Testis (tissue), 3 donors: ENCODE results near the gene ATG7. TPM values are rescaled to one million over a fixed set of nuclear protein-coding genes. Genes with fewer than 3 reads are reported as not detected.

Experiments used
- DNase-seq: peaks from one replicate; pipeline ENCODE4 v3.0.0-alpha.2; 2019
- H3K27ac ChIP-seq, 2 donors: fragments of 200-600 bp; sonication (generic); one replicate each; pipeline ENCODE4 v1.5.1; 2019
- H3K27me3 ChIP-seq: fragments of 200-600 bp; sonication (generic); one replicate; pipeline ENCODE4 v1.5.1; 2019
- H3K36me3 ChIP-seq: fragments of 200-600 bp; sonication (generic); one replicate; pipeline ENCODE4 v1.5.1; 2017; ENCODE audit warnings: low read depth; ENCODE audit errors: missing control alignments
- H3K4me1 ChIP-seq: fragments of 200-600 bp; sonication (generic); one replicate; pipeline ENCODE4 v1.5.1; 2019
- H3K4me3 ChIP-seq, 2 donors: fragments of 200-600 bp; sonication (generic); one replicate each; pipeline ENCODE4 v1.5.1; 2017 to 2019
- H3K9me3 ChIP-seq: fragments of 200-600 bp; sonication (generic); one replicate; pipeline ENCODE4 v1.5.1; 2017
- CTCF ChIP-seq, 3 experiments: fragments of 450-650 bp in 2 of 3; fragments of 200-600 bp in 1 of 3; sonication (generic) in 1 of 3; IDR thresholded peaks; one replicate each; pipeline ENCODE4 v1.5.1; 2016 to 2019; ENCODE audit warnings: antibody characterized with exemption in 3 of 3, mild to moderate bottlenecking in 2 of 3, moderate library complexity in 1 of 3
- POLR2A ChIP-seq: fragments of 450-650 bp; IDR thresholded peaks from one replicate; pipeline ENCODE4 v1.6.1; 2017; ENCODE audit warnings: antibody characterized with exemption, mild to moderate bottlenecking, moderate library complexity
- WGBS, 2 donors: methylation state at CpG; one replicate each; pipeline ENCODE4 v1.1.5; 2018; 5-methylcytosine and 5-hydroxymethylcytosine counted together
- intact Hi-C: fragments of 100-400 bp; cut with DNase I; formaldehyde crosslinking; loops from one replicate; pipeline ENCODE4 v1.15.1; 2023; ENCODE audit warnings: low total_unique reads
- polyA plus RNA-seq: library from polyadenylated mRNA; stranded (reverse); fragments of 350-450 nt; fragmentation: Illumina TruSeq; extraction: RNeasy Lipid Tissue Mini Kit (QIAGEN cat#74804); gene quantifications from one replicate; pipeline ENCODE4 v1.2.3, GENCODE V29; 2014; ENCODE audit warnings: low read depth, low replicate concordance; ENCODE audit not compliant: insufficient read depth
- total RNA-seq, 2 donors: library from RNA; depleted of rRNA; stranded (reverse); fragments of >200 nt; gene quantifications; one replicate each; pipeline ENCODE4 v1.2.3, GENCODE V29; 2016

ATG7 gene
- total and polyA plus RNA-seq, 3 donors from 2014 or later, result 52.9 to 95.4 (median 86.0) TPM

DNA sequence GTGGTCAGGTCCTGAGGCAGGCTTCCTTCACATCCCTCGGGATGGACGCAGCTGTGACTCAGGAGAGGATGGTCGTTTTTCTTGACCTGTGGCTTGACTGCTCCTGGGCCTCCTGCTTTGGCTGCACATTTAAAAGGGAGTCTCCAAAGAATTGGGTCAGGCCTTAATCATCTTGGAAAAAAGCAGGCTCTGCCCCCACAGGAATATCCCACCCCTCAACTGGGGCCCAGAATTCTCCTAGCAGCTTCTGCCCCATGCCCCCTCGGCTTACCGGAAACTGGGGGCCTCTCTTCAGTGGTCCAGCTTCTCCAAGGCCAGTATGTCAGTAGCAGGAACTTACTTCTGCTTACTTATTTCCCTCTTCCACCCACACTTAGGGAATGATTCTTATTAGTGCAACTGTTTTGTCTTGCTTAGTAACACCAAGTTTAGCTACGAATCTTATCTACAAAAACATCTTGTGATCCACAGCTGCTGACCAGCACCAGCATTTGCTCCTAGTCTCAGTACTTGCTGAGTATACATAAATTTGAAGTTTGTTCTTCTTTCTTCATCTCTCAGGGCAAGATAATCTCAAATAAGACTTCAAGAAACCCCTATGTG lies 35.7 kb downstream of the ATG7 start:
- H3K4me1 ChIP-seq, result peaks cover 10% of the 10 kb centered on the region
- peak overlapping the region in 1 of 2 donors; percentile 35 for H3K27ac ChIP-seq
- TF ChIP-seq POLR2A, result no peak
- no peak for TF ChIP-seq CTCF (IDR thresholded peaks at IDR 0.05)
- no peaks in the 10 kb centered on the region for H3K36me3 ChIP-seq
- no peaks in the 10 kb centered on the region for H3K9me3 ChIP-seq
- H3K4me3 ChIP-seq, result no peak overlapping the region
- DNase-seq, result no peak
- WGBS, 2 donors, result 66 to 74% methylated on average over 6 of the region's 6 CpGs
- intact Hi-C loops, result no loop called here
- H3K27me3 ChIP-seq, result no peaks in the 10 kb centered on the region

DNA sequence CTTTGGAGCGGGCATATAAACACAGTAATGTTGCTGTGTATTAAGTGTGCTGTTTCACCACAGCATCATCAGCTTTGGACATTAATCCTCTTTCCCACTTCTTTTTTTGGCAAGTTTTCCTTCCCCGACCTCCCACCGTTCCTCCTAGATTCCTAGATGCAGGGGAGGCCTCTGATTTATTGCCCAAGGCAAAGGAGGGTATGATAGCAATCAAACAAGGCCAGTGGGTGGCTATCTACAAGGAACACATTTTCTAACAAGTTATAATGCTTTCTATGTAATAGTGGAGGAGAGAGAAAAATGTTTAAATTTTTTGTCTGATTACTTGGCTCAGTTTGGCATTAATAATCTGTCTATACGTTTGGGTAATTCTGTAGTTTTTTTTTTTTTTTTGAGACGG lies 38.1 kb downstream of the ATG7 start:
- no peak for DNase-seq
- H3K27ac ChIP-seq, result no peak overlapping the region
- peaks cover 10% of the 10 kb centered on the region for H3K4me1 ChIP-seq
- no peaks in the 10 kb centered on the region for H3K36me3 ChIP-seq
- intact Hi-C loops, result no loop called here
- WGBS, 2 donors, result 71 to 77% methylated on average over 5 of the region's 5 CpGs
- TF ChIP-seq POLR2A (no peak), CTCF (IDR thresholded peaks at IDR 0.05) (no peak)
- no peaks in the 10 kb centered on the region for H3K27me3 ChIP-seq
- H3K4me3 ChIP-seq, result no peak overlapping the region
- no peaks in the 10 kb centered on the region for H3K9me3 ChIP-seq

GRCh38 chr3:11312166-11312565 lies 40.0 kb downstream of the ATG7 start:
- no peak overlapping the region for H3K27ac ChIP-seq
- no peaks in the 10 kb centered on the region for H3K36me3 ChIP-seq
- no peak overlapping the region for H3K4me3 ChIP-seq
- no peaks in the 10 kb centered on the region for H3K9me3 ChIP-seq
- 85 to 93% methylated on average over 5 of the region's 5 CpGs for WGBS, 2 donors
- H3K27me3 ChIP-seq, result no peaks in the 10 kb centered on the region
- DNase-seq, result no peak
- intact Hi-C loops, result no loop called here
- TF ChIP-seq CTCF (IDR thresholded peaks at IDR 0.05), result no peak
- no peak for TF ChIP-seq POLR2A
- no peaks in the 10 kb centered on the region for H3K4me1 ChIP-seq

DNA sequence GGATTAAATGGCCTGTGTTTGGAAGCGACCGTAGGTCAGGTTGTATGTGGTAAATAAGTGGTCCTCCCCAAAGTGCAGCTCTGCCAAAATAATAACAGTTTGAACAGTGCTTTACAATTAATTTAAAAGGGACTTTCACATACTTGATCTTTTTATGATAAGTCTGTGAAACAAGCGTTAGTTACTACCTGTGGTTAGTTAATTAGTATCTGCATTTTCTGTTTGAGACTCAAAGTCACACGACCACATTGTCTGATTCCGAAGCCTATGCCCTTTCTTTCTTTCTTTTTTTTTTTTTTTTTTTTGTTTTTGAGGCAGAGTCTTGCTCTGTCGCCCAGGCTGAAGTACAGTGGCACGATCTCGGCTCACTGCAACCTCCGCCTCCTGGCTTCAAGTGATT lies 45.1 kb downstream of the ATG7 start:
- H3K27me3 ChIP-seq, result no peaks in the 10 kb centered on the region
- intact Hi-C loops, result no loop called here
- WGBS, 2 donors, result 79 to 82% methylated on average over 9 of the region's 9 CpGs
- no peaks in the 10 kb centered on the region for H3K36me3 ChIP-seq
- no peak overlapping the region for H3K27ac ChIP-seq
- H3K4me1 ChIP-seq, result no peaks in the 10 kb centered on the region
- no peaks in the 10 kb centered on the region for H3K9me3 ChIP-seq
- TF ChIP-seq CTCF (IDR thresholded peaks at IDR 0.05) (no peak), POLR2A (no peak)
- H3K4me3 ChIP-seq, result no peak overlapping the region
- no peak for DNase-seq

GRCh38 chr3:11322931-11323330 lies 50.7 kb downstream of the ATG7 start:
- no peak for TF ChIP-seq POLR2A
- no peak for TF ChIP-seq CTCF (IDR thresholded peaks at IDR 0.05)
- no peaks in the 10 kb centered on the region for H3K27me3 ChIP-seq
- no peak for DNase-seq
- 90 to 100% methylated on average over 2 of the region's 2 CpGs for WGBS, 2 donors
- intact Hi-C loops, result no loop called here
- H3K27ac ChIP-seq, result no peak overlapping the region
- no peaks in the 10 kb centered on the region for H3K36me3 ChIP-seq
- H3K9me3 ChIP-seq, result no peaks in the 10 kb centered on the region
- H3K4me1 ChIP-seq, result no peaks in the 10 kb centered on the region
- no peak overlapping the region for H3K4me3 ChIP-seq
